PC-3 (cell line): ENCODE measurements around the gene GH1.

Source experiments
- EZH2 ChIP-seq: fragments of 300-600 bp; sonication (generic); IDR thresholded peaks from one replicate; pipeline ENCODE4 v1.6.1; 2017; ENCODE audit warnings: antibody characterized with exemption, mild to moderate bottlenecking, low read length; ENCODE audit not compliant: unreplicated experiment
- EZH2phosphoT487 ChIP-seq: fragments of 300-600 bp; sonication (generic); IDR thresholded peaks from 2 replicates; pipeline ENCODE4 v1.6.1; 2018; ENCODE audit warnings: mild to moderate bottlenecking, antibody characterized with exemption, low read length, borderline replicate concordance
- TF ChIP-seq, protein P1 (sequence below): fragments of 300-600 bp; sonication (generic); conservative IDR thresholded peaks from 2 replicates; pipeline ENCODE4 v1.5.1; 2017; ENCODE audit warnings: antibody characterized with exemption, low read depth, mild to moderate bottlenecking, low read length

DNA sequence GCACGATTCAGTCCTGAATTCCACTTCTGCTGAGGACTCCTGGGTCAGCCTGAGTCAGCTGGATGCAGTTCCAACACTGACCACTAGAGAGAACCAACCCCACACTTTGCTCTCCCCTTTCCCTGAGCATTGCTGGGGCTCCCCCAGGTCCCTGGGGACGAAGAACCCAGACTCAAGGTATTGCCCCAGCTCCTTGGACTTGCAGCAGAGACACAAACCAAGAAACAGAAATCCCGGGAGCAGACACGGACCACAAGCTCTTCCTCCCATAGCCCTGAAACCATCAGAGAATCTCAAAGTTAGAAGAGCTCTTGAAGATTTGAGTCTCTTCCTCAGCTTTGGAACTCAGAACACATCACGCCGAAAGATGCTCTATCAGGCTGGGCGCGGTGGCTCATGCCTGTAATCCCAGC lies 678 bp upstream of the GH1 start:
- TF ChIP-seq, protein P1, sequence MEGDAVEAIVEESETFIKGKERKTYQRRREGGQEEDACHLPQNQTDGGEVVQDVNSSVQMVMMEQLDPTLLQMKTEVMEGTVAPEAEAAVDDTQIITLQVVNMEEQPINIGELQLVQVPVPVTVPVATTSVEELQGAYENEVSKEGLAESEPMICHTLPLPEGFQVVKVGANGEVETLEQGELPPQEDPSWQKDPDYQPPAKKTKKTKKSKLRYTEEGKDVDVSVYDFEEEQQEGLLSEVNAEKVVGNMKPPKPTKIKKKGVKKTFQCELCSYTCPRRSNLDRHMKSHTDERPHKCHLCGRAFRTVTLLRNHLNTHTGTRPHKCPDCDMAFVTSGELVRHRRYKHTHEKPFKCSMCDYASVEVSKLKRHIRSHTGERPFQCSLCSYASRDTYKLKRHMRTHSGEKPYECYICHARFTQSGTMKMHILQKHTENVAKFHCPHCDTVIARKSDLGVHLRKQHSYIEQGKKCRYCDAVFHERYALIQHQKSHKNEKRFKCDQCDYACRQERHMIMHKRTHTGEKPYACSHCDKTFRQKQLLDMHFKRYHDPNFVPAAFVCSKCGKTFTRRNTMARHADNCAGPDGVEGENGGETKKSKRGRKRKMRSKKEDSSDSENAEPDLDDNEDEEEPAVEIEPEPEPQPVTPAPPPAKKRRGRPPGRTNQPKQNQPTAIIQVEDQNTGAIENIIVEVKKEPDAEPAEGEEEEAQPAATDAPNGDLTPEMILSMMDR = peak; percentile 91
- TF ChIP-seq EZH2phosphoT487 (no peak), EZH2 (no peak)
